Activated CD4-positive, CD25-positive, alpha-beta regulatory T cell treated with anti-CD3 and anti-CD28 coated beads, Interleukin-2, amount 50 U/mL, for 24 hours (primary cell): Measurements from ENCODE around the gene ISX.

Experiments used
- ATAC-seq, 2 donors: fragments of 150-1000 bp; cut with Tn5 transposase; one replicate each; pipeline ENCODE4 v1.10.0; 2021; ENCODE audit warnings: mild to moderate bottlenecking in 1 of 2, moderate library complexity in 1 of 2

ISX gene

DNA sequence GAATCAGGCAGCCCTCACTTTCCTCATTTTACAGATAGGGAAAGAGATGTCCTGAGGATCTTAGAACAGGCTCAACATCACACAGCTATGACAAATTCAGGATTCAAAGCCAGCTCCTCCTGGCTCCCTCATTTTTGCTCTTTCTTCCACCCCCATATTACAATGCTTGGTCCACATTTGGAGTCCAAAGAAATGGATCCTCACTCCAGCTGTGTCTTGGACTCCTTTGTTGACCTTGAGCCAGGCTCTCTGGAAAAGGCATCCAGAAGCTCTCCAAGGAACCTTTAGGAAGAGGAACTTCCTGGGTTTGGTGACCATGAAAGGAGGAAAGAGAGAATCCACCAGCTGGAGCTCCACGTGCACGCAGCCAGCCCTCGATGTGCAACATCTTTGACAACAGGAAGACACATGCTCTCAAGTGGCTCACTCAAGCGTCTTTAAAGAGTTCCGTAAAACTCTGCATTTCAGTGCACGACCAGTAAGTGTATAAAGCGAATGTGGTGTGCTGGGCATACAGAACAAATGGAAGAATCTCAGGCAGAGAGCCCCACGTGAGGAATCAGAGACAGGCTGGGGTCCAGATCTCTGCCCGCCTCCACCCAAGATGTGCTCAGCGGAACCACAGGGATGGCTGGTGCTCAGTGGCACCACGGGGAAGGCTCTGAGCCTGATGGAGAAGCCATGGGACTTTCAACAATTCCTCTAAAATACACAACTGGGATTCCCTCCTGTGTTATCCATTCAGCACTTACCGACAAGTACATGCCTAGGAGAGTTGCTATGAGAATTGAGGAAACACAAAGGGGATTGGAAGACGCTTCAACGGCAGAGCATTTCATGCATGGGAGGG, 48.4 kb downstream of the ISX start:
- no peak for ATAC-seq

- ATAC-seq, result no peak
Observed at GRCh38 chr22:35115515-35115914, 49.6 kb downstream of the ISX start.

DNA sequence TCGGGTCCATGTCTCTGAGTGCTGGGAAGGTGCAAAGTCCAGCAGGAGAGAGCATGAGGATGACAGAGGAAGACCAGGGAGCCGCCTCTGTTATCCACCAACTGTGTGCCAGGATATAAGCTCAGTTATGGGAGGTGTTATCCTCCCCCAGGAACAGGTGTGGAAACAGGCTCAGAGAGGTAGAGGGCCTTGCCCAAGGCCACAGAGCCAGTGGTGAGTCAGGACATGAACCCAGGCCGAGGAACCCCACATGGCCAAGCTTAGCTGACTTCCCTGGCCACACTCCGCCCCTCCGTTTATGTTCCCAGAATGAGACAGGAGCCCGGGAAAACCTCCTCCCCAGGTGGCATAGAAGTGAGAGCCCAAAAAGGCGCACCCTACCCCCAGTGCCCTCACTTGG, 50.3 kb downstream of the ISX start:
- no peak for ATAC-seq

DNA sequence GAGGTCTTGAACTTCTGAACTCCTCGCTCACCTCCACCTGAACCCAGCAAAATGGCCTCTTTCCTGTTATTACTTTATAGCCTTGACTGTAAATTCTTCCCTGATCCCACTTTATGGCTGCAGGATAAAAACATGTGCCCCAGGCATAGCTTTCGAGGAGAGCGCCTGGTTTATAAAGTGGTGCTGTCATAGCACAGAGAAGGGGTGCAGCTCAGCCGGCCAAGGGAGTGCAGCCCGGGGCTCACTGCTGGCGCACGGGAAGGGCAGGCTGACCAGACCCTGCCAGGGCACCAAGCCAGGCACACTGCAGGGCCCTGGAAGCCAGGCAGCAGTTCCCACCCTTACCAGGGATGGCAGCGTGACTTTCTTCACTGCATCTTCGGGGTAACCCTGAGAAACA, 50.9 kb downstream of the ISX start:
- no peak for ATAC-seq

DNA sequence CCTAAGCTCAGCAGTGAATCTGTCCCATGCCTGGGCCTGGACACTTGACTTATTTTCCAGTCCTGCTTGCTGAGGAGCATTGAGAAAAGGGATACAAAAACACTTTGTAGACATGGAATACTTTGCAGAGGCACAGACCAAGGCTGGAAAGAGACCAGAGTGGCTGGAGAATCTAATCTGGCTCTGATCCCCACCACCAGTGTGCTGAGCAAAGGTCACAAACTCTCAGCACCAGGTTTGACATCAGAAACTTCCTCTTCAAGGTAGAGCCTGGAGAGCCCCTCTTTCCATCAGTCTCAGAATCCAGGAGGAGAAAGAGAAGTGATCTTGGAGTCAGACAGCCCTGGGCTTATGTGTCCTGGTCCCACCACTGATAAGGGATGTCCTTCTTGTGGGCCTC, 53.5 kb downstream of the ISX start:
- ATAC-seq, result no peak

DNA sequence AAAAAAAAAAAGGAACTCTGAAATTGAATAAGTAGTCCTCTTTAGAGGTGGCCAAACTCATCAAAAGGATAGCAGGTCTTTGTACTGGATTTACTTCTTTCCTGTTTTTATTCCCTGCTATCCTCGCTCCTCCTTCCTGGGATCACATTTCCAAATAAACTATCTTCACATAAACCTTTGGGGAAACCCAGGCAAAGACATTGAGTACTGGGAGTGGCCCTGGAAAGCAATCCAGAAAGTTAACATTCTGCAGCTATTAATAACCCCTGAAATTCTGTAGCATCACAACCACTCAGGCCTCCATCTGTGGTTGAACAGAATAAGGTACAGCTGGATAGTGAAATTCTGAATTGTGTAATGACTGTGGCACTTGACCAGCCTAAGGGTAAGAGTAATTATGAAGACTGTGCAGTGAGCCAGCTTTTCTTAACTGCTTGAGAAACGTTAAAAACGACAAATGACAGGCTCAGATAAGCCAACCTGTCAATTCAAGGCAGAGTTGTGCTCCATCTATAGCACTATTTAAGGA, 58.8 kb downstream of the ISX start:
- no peak for ATAC-seq

DNA sequence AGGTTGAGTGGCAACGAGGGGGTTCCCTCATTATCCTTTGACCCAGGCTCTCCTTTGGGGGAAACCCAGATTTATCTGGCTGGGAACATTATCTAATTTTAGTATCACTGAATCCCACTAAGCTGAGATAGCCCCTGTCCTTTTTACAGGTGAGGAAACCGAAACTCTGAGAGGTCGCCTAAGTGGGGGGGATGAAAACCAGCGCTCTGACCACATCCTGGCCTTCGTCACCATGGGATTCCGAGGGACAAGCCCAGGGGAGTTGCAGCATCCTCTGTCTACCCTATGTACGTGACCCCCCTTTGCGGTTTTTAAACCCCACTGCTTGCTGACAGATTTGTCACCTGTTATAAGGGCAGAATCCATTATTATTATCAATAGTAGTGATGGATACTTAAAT, 61.0 kb downstream of the ISX start:
- no peak for ATAC-seq

DNA sequence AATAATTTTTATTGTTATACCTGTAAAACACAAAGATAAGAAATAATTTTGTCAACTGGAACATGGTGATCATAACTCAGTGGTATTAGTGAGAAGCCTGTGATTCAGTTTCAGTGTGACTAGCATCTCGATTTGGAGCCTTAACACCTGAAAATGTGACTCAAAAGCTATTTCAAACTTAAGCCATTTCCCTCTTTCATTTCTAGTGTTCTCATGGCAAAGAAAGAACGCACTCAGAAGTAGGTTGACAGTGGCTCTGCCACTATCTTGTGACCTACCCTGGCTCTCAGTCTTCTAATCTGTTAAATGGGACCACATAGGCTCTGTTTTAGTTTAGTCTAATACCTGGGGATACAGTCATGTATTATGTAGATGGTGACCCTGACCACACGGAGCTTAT, 62.7 kb downstream of the ISX start:
- peak; percentile 32 to 58 for ATAC-seq

- no peak for ATAC-seq
Observed at GRCh38 chr22:35131525-35132000, 65.6 kb downstream of the ISX start.

GRCh38 chr22:35132568-35132967, 66.6 kb downstream of the ISX start:
- ATAC-seq, result no peak

DNA sequence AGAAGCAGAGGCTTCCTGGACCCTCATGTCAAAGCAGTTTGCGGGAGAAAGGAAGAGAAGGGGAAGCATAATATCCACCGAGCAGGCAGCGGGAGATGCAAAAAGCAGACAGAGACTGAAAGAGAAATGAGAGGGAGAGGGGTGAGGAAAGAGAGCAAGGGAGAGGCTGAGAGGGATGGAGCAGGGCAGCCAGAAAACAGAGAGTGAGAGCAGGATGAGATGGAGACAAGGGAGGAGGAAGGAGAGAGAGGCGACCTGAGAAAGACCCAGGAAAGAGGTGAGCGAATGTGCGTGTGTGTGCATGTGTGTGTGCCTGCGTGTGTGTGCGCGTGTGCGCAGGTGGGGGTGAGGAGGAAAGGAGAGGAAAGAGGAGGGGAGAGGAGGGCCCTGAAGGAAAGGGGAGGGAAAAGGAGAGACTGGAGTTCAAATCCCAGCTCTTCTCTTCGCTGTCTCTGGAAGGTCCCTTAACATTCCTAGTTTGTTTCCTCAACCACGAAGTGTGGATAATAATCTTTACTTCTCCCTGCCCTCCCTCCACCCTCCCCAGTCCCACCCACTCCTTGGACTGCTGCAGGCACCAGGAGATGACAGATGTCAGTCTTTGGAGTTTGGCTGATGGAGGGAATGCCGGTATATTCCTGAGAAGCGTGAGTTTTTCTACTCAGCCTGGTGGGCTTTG, 67.9 kb downstream of the ISX start:
- ATAC-seq, result no peak

- ATAC-seq, result no peak
Observed at GRCh38 chr22:35134637-35135036, 68.7 kb downstream of the ISX start.

DNA sequence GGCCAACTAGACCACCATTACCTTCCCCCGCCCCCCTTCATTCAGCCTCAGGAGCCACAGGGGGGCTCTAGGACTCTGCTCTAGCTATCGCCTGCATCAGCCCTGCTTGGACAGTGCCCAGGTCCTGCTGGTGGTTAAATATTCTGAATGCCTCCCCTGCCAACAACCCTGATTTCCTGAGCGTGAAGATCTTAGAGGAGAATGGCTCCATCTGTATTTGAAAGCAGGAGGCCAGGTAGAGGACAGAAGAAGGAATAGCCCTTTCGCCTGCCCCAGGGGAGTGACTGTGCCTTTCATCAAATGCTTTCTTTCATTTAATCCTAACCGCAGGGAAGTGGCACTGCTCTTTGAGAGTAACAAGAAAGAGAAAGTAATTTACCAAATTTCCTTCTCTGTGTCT, 69.2 kb downstream of the ISX start:
- ATAC-seq, result no peak
